HepG2 (cell line): ENCODE data around the gene MTARC1. TPM values are rescaled to one million over a fixed set of nuclear protein-coding genes. Genes with fewer than 3 reads are reported as not detected.
A peak's percentile ranks its signal among the peaks of the same experiment; 100 is the strongest.

ENCODE experiments used
- ATAC-seq: fragments of 200-7000 bp; cut with Tn5 transposase; 3 replicates; pipeline ENCODE4 v1.9.1; 2020; ENCODE audit warnings: mild to moderate bottlenecking, moderate library complexity
- BruUV-seq: library from RNA; stranded (reverse); fragments of 400-500 nt; replicated peaks from 2 replicates; lab custom pipeline; 2021; lab: Mats Ljungman, UMichigan
- CTCF ChIA-PET: fragments of 300-600 bp; formaldehyde crosslinking; extraction: SDS; loops from one replicate; lab custom pipeline; 2021; ENCODE audit warnings: low total read pairs, inconsistent platforms, low intra/inter-chr PET ratio; lab: Yijun Ruan, JAX
- POLR2A ChIA-PET: fragments of 350-600 bp; sonication (Branson Sonifier 250); formaldehyde crosslinking; loops from one replicate; lab custom pipeline; 2020; ENCODE audit warnings: antibody characterized with exemption, inconsistent platforms; lab: Yijun Ruan, JAX
- DNase-seq: peaks from one replicate; pipeline ENCODE4 v3.0.0-alpha.2; 2015; ENCODE audit warnings: low spot score
- FAIRE-seq: peaks from 3 replicates; lab custom pipeline; 2011; peaks lifted over from hg19 to GRCh38; lab: Jason Lieb, UNC
- H2AFZ ChIP-seq: one replicate; pipeline ENCODE4 v1.6.1; 2011; ENCODE audit warnings: low read length, inconsistent platforms
- H3K27ac ChIP-seq: fragments of 300-600 bp; 3 replicates; pipeline ENCODE4 v1.8.0; 2011; ENCODE audit warnings: mixed run types, mild to moderate bottlenecking, mixed read lengths, low read length, inconsistent platforms; ENCODE audit not compliant: insufficient read depth; ENCODE audit errors: extremely low read length
- H3K27me3 ChIP-seq, 2 experiments: fragments of 200-600 bp in 1 of 2; 2 replicates in 1 of 2; 3 replicates in 1 of 2; pipeline versions ENCODE4 v1.6.0 to v1.8.0; 2011; ENCODE audit warnings: low read length in 2 of 2, mild to moderate bottlenecking in 2 of 2, moderate library complexity in 2 of 2, inconsistent platforms in 1 of 2; ENCODE audit not compliant: insufficient read depth in 2 of 2, control insufficient read depth in 1 of 2
- H3K36me3 ChIP-seq, 2 experiments: fragments of 200-600 bp in 1 of 2; replicated peaks in 1 of 2; 2 replicates in 1 of 2; 3 replicates in 1 of 2; pipeline versions ENCODE4 v1.5.1 to v1.8.0; 2011; ENCODE audit warnings: low read length in 2 of 2, inconsistent platforms in 1 of 2; ENCODE audit not compliant: insufficient read depth in 2 of 2, control insufficient read depth in 1 of 2
- H3K4me1 ChIP-seq: 2 replicates; pipeline ENCODE4 v1.5.1; 2012; ENCODE audit warnings: low read length, inconsistent platforms; ENCODE audit not compliant: insufficient read depth
- H3K4me2 ChIP-seq: 2 replicates; pipeline ENCODE4 v1.6.0; 2011; ENCODE audit warnings: low read depth, low read length, inconsistent platforms
- H3K4me3 ChIP-seq, 3 experiments: fragments of 200-600 bp in 1 of 3; sonication (generic), shearing (Covaris generic) in 1 of 3; replicated peaks in 1 of 3; 2 replicates each; pipeline ENCODE4 v1.5.1; 2011 to 2016; ENCODE audit warnings: low read length in 3 of 3, inconsistent platforms in 2 of 3, low read depth in 2 of 3, mild to moderate bottlenecking in 2 of 3, control low read depth in 1 of 3, mixed read lengths in 1 of 3; ENCODE audit not compliant: insufficient read depth in 1 of 3
- H3K79me2 ChIP-seq: one replicate; pipeline ENCODE4 v1.6.1; 2011; ENCODE audit warnings: low read length, inconsistent platforms; ENCODE audit not compliant: insufficient read depth
- H3K9ac ChIP-seq: 2 replicates; pipeline ENCODE4 v1.6.0; 2011; ENCODE audit warnings: mild to moderate bottlenecking, low read depth, low read length, inconsistent platforms; ENCODE audit not compliant: insufficient read depth
- H3K9me3 ChIP-seq: 2 replicates; pipeline ENCODE4 v1.5.1; 2012; ENCODE audit warnings: mild to moderate bottlenecking, low read length
- H4K20me1 ChIP-seq: 2 replicates; pipeline ENCODE4 v1.6.0; 2011; ENCODE audit warnings: inconsistent platforms, mild to moderate bottlenecking, low read length, moderate library complexity; ENCODE audit not compliant: insufficient read depth
- CTCF ChIP-seq: sonication (generic); formaldehyde crosslinking; IDR thresholded peaks from 2 replicates; pipeline ENCODE4 v1.5.0; 2020; ENCODE audit warnings: mild to moderate bottlenecking, missing genetic modification reagents, moderate library complexity
- HDAC1 ChIP-seq: sonication (generic); formaldehyde crosslinking; IDR thresholded peaks from 2 replicates; pipeline ENCODE4 v1.5.1; 2020; ENCODE audit warnings: mild to moderate bottlenecking, missing genetic modification reagents
- SAFB2 ChIP-seq: sonication (generic); formaldehyde crosslinking; IDR thresholded peaks from 2 replicates; pipeline ENCODE4 v1.5.1; 2020; ENCODE audit warnings: missing genetic modification reagents, low read depth, mild to moderate bottlenecking, borderline replicate concordance
- SMC3 ChIP-seq: IDR thresholded peaks from 2 replicates; pipeline ENCODE4 v1.6.1; 2011; ENCODE audit warnings: low read length, improper control_type of control experiment
- STAG1 ChIP-seq: sonication (generic); formaldehyde crosslinking; IDR thresholded peaks from 2 replicates; pipeline ENCODE4 v1.4.0; 2020; ENCODE audit warnings: missing genetic modification reagents
- TERF1 ChIP-seq: sonication (generic); formaldehyde crosslinking; IDR thresholded peaks from 2 replicates; pipeline ENCODE4 v1.8.0; 2022; ENCODE audit warnings: mild to moderate bottlenecking, missing genetic modification reagents, moderate library complexity
- USF2 ChIP-seq, 2 experiments: sonication (generic) in 1 of 2; formaldehyde crosslinking in 1 of 2; IDR thresholded peaks; 2 replicates each; pipeline versions ENCODE4 v1.5.1 to v1.6.1; 2011 to 2020; ENCODE audit warnings: borderline replicate concordance in 1 of 2, low read depth in 1 of 2, low read length in 1 of 2, mild to moderate bottlenecking in 1 of 2, missing genetic modification reagents in 1 of 2, moderate library complexity in 1 of 2
- ZBTB33 ChIP-seq: sonication (generic); formaldehyde crosslinking; IDR thresholded peaks from 2 replicates; pipeline ENCODE4 v1.4.0; 2020; ENCODE audit warnings: missing genetic modification reagents
- ZBTB43 ChIP-seq: sonication (generic); formaldehyde crosslinking; conservative IDR thresholded peaks from 2 replicates; pipeline ENCODE4 v1.4.0; 2020; ENCODE audit warnings: missing genetic modification reagents
- ZNF570 ChIP-seq: sonication (generic); formaldehyde crosslinking; IDR thresholded peaks from 2 replicates; pipeline ENCODE4 v1.4.0; 2020; ENCODE audit warnings: mild to moderate bottlenecking, missing genetic modification reagents, borderline replicate concordance
- WGBS: methylation state at CpG from one replicate; pipeline ENCODE4 v1.1.6; 2017; ENCODE audit warnings: low lambda C conversion rate; 5-methylcytosine and 5-hydroxymethylcytosine counted together
- in situ Hi-C: cut with HindIII; loops from 2 replicates; pipeline ENCODE4 v1.10.0; 2017; ENCODE audit warnings: low pct_unique_long_range_greater_than_20kb; ENCODE audit not compliant: extremely low pct_ligation_motif_present
- intact Hi-C: fragments of 100-400 bp; cut with micrococcal nuclease; formaldehyde crosslinking; loops from one replicate; pipeline ENCODE4 v1.10.0; 2022; ENCODE audit not compliant: unreplicated experiment
- polyA plus RNA-seq, 8 experiments: library from polyadenylated mRNA; depleted of rRNA in 3 of 8; stranded (reverse) in 7 of 8; unstranded in 1 of 8; fragments of >200 nt; fragmentation: Illumina TruSeq in 4 of 8; extraction: Trizol in 4 of 8; gene quantifications; 2 replicates each; pipeline versions ENCODE4 v1.2.1 to v1.2.3, GENCODE V29; 2011 to 2016; ENCODE audit warnings: low read depth in 4 of 8, missing spikeins in 1 of 8, mixed read lengths in 1 of 8; ENCODE audit not compliant: insufficient read depth in 1 of 8
- total RNA-seq, 5 experiments: library from RNA; depleted of rRNA; stranded (reverse); fragments of >200 nt; fragmentation: Illumina TruSeq; extraction: Trizol; gene quantifications; 2 replicates each; pipeline ENCODE4 v1.2.3, GENCODE V29; 2016; ENCODE audit warnings: low read depth in 1 of 5

Gene MTARC1
- total and polyA plus RNA-seq, 2 of the 13 experiments (the other 11 are each of a cell fraction or from before 2014, with no cell fraction given): 19.4 to 106 TPM

GRCh38 chr1:220803401-220804201 lies 16.9 kb downstream of the MTARC1 start:
- no TSS peak for BruUV-seq
- peaks cover 9 to 36% of the 10 kb centered on the region in 2 experiments; a peak in 4 of 5 replicates for H3K36me3 ChIP-seq
- H2AFZ ChIP-seq: no peak overlapping the region
- no peaks in the 10 kb centered on the region for H3K79me2 ChIP-seq
- peak; percentile 59 for TF ChIP-seq CTCF (CRISPR knock-in tag)
- 0 out of 2 replicates have a peak, but pooled peaks have one; percentile 13 for TF ChIP-seq ZBTB33 (CRISPR knock-in tag)
- peak; percentile 56 for TF ChIP-seq STAG1
- TF ChIP-seq USF2 (IDR thresholded peaks at IDR 0.05; ENCODE audit: low read depth, low read length): no peak
- TF ChIP-seq USF2 (CRISPR knock-in tag; IDR thresholded peaks at IDR 0.05; ENCODE audit: borderline replicate concordance): no peak
- no peak for TF ChIP-seq ZNF570
- peak; percentile 38; the same call in 1 of the 2 replicates for TF ChIP-seq SMC3
- no peak for TF ChIP-seq SAFB2
- no peak for TF ChIP-seq TERF1 (CRISPR knock-in tag)
- TF ChIP-seq ZBTB43: no peak
- TF ChIP-seq HDAC1 (CRISPR knock-in tag): no peak
- DNase-seq: peak; percentile 25
- intact Hi-C loops (loop anchor here (2.0 to 5.0 kb wide), 3 partner anchors 17 to 507 kb away; partner anchors contain the start of gene MTARC1), in situ Hi-C loops (no loop called here)
- WGBS: 83% methylated on average over 10 of the region's 10 CpGs
- no peaks in the 10 kb centered on the region for H3K9me3 ChIP-seq
- no peaks in the 10 kb centered on the region for H3K4me1 ChIP-seq
- POLR2A ChIA-PET: no interaction called here
- peak; percentile 83 for ATAC-seq
- no peak overlapping the region for H3K4me3 ChIP-seq
- no peaks in the 10 kb centered on the region for H3K27me3 ChIP-seq
- no peak overlapping the region for H3K9ac ChIP-seq
- peak; percentile 48 for FAIRE-seq
- H3K27ac ChIP-seq: no peak overlapping the region
- H4K20me1 ChIP-seq: no peaks in the 10 kb centered on the region
- CTCF ChIA-PET: interaction anchor here (0.7 to 0.9 kb wide), 2 partner anchors 28 to 508 kb away, joined by 3 to 4 read pairs; no protein-coding TSS in a partner anchor
- no peak overlapping the region for H3K4me2 ChIP-seq
